Skin of body (tissue), 2 donors: ENCODE results near the gene NKX2-3. TPM values are rescaled to one million over a fixed set of nuclear protein-coding genes. Genes with fewer than 3 reads are reported as not detected.

Experiments used
- DNase-seq: peaks from one replicate; lab custom pipeline; 2025; lab: John Stamatoyannopoulos, UW
- total RNA-seq: library from RNA; depleted of rRNA; stranded (reverse); fragments of >200 nt; gene quantifications from one replicate; pipeline ENCODE4 v1.2.3, GENCODE V29; 2014

The NKX2-3 gene
- total RNA-seq, 1 donor from 2014 or later = not detected

DNA sequence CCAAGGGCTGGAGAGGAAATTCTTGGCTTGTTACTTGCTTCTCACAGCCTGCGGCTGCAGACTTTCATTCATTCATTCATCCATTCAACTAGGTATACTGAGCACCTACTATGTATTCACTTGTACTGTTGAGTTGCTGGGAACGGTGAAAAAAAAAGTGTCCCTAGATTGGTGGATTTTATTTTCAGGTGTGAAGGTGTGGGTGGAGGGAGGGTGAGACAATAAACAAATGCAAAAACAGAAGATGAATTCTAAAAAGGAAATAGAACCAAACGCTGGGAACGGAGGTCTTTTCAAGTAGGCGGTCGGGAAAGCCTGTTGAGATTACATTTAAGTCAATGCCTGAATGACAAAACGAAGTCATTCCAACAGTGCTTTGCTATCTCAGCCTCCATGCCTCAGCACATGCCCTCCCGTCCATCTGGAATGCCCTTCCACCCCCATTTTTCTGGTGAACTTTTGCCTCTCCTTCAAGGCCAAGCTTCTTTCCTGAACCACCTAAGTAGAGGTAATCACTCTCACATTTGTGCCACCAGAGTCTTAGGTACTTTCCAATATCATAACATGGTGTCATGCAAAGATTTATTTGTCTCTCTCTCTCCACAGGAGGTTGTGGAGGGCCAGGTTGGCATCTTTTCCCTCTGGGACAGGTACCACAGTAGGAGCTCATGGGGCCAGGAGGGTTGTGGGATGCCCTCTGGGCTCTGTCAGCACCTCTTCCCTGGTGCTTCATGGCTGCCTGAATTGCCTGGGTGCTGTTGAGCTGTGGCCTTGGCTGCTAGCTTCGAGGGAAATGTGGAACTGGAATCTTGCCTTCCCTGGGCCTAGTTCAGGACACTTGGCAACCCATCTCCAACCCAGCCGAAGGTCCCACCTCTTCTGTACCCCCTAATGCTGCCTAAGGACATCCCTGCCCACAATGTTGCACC is 5.5 kb downstream of the NKX2-3 start:
- no peak for DNase-seq

DNA sequence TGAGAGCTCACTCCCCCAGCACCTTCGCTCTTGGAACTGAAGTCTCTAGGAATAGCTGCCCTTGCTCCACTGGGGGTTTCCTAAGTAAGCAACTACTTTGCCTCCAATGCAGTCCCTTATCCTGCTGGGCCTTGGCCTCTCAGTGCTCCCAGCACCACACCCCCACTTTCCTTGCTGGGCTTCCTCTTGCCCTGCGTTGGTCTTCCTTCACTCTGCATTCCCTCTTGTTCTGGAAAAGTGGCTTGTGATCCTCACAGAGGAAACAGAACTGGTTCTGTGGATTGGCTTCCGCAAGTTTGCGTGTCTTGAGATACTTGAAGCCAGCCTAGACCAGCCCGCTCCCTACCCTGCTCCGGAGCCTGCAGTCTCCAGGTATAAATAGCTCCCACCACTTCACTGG is 6.4 kb downstream of the NKX2-3 start:
- no peak for DNase-seq

DNA sequence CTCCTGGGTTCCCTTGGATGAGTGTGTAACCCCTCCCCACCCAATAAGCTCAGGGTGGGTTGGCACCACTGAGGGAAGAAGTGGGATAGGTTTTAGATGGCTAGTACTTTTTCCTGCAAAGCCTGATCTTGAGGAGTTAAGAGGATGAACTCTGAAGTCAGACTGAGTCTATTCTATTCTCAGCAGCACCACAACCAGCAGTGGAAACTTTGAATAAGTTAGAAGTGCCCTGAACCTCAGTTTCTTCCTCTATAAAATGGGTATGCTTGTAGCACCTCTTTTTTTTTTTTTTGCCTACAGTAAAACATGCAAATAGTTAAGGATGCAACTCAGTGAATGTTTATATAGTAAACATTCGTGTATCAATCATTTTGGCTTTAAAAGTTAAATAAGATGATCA is 7.1 kb downstream of the NKX2-3 start:
- DNase-seq = no peak

DNA sequence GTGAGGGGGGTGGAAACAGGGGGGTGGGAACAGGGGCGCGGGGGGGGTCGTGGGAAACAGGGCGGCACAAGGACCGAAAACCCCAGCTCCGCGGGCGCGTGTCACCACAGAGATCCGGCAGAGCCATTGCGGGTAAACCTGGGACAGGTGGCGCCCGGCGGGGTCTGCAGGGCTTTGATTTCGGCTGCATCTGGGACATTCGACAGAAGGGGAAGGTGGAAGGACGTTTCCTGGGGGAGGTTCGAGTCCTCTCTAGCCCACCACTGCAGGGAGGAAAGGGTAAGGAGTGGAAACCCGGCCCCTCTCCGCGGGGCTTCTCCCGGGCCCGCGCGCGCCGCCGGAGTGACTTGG is 7.5 kb downstream of the NKX2-3 start:
- DNase-seq = no peak

- no peak for DNase-seq
Measured at GRCh38 chr10:99540657-99541531, 8.2 kb downstream of the NKX2-3 start.

GRCh38 chr10:99544322-99544721 is 11.6 kb downstream of the NKX2-3 start:
- no peak for DNase-seq

DNA sequence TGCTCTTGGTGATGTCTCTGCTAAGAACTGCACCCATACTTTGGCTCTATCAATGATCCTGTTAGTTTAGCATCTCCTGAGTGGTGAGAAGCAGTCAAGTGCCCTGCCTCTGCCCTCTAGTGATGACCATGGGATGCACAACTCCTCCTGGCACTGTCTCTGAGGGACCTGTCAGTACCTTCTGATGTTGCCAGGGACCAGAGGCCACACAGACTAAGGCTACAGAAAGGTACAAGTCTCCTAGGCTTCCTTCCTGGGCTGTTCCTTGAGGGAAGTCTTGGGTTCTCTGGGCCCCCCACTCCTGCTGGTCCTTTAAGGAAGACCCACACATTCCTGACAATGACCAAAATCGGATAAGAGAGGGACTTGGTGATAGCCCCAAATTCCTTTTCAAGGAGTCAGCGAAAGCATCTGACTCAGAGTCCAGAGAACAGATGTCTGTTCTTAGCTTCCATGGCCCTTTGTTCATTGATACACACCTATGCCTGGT is 15.3 kb downstream of the NKX2-3 start:
- no peak for DNase-seq

GRCh38 chr10:99551158-99551557 is 18.4 kb downstream of the NKX2-3 start:
- peak; percentile 12 for DNase-seq

- DNase-seq = no peak
Measured at GRCh38 chr10:99551616-99552015, 18.9 kb downstream of the NKX2-3 start.

DNA sequence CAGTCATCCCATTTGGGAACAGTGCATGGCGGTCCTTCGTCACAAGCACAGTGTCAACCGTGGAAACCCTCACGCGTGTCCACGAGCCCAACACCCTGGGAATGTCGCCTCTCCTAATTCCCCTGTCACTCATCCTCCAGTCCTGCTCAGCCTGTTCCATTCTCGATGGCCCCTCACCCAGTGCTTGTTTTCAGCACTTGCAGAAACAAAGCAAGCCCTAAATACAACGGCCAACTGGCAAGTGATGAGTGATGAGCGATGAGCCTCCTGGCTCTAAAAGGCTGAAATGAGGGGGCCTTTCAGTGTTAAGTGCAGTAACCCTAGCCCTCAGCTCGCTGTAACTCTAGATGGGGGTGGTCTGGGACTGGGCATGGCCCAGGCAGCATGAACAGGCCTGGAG is 22.6 kb downstream of the NKX2-3 start:
- DNase-seq = no peak

GRCh38 chr10:99555825-99556523 is 23.2 kb downstream of the NKX2-3 start:
- DNase-seq = no peak

- DNase-seq = no peak
Measured at GRCh38 chr10:99557044-99557443, 24.3 kb downstream of the NKX2-3 start.

- DNase-seq = no peak
Measured at GRCh38 chr10:99558708-99559107, 26.0 kb downstream of the NKX2-3 start.

- no peak for DNase-seq
Measured at GRCh38 chr10:99560277-99561126, 27.8 kb downstream of the NKX2-3 start.

- DNase-seq = no peak
Measured at GRCh38 chr10:99562631-99563030, 29.9 kb downstream of the NKX2-3 start.

DNA sequence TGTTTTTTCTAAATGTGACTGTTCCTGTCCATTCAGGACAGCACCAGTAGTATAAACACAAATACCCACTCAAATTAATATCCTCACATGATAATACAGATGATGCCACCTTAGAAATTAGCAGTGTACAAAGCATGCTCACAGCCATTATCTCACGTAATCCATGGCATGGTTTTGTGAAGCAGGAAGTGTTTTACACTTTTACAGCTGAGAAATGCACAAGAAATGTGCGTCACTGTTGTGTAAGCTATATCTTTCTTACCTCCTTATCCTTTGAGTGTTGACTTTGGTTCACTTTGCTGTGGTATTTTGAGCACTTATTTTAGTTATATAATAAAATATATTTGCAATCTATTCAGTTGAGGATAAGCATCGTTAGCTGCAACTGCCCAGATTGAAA is 31.6 kb downstream of the NKX2-3 start:
- DNase-seq = no peak

DNA sequence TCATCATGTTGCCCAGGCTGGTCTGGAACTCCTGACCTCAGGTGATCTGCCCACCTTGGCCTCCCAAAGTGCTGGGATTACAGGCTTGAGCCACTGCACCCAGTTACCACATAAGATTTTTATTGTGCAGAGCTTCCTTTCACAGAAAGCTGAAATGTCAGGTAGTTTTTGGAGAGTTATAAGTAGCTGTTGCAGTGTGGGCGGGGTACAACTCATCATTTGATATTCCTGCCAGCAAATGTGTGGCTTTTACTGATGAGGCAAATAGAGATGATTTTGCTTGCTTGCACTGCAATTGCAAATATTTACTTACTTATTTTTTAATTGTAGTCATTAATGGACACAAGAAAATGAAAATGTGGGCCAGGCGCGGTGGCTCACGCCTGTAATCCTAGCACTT is 32.4 kb downstream of the NKX2-3 start:
- no peak for DNase-seq

- DNase-seq = no peak
Measured at GRCh38 chr10:99569253-99569939, 36.7 kb downstream of the NKX2-3 start.

DNA sequence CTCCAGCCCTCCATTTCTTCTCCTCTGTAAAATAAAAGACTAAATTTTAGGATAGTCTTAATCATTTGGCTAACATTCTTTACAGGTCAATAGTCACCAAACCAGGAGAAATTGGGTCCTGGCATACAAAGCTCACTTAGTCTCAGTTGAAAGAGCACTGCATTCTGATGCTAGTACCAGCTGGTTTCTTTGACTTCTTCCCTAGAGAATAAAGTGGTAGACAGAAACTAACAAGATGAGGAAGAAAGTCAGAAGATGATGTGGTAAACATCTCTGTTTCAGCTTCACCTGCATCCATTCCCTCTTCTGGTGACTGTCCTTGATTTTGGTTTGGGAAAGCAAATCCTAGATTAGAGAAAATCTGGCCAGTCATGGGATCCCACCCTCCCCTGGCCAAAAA is 37.2 kb downstream of the NKX2-3 start:
- DNase-seq = no peak

- no peak for DNase-seq
Measured at GRCh38 chr10:99571816-99572215, 39.1 kb downstream of the NKX2-3 start.
